K562 (cell line): ENCODE measurements around the gene MTPN. TPM values are rescaled to one million over a fixed set of nuclear protein-coding genes. Genes with fewer than 3 reads are reported as not detected.
A peak's percentile ranks its signal among the peaks of the same experiment; 100 is the strongest.

Experiments
- ATAC-seq: fragments of 200-7000 bp; cut with Tn5 transposase; 3 replicates; pipeline ENCODE4 v1.9.1; 2020; ENCODE audit warnings: moderate library complexity
- BruUV-seq: library from RNA; stranded (reverse); fragments of 400-500 nt; replicated peaks from 2 replicates; lab custom pipeline; 2021; lab: Mats Ljungman, UMichigan
- CTCF ChIA-PET: fragments of 300-600 bp; formaldehyde crosslinking; extraction: SDS; loops from one replicate; lab custom pipeline; 2021; ENCODE audit warnings: low intra/inter-chr PET ratio; lab: Yijun Ruan, JAX
- POLR2A ChIA-PET: fragments of 300-600, 350-650 bp; sonication (Branson Sonifier 250); formaldehyde crosslinking; extraction: SDS; loops from one replicate; lab custom pipeline; 2021; ENCODE audit warnings: antibody characterized with exemption, inconsistent platforms; lab: Yijun Ruan, JAX
- DNase-seq, 4 experiments: peaks; one replicate each; pipeline versions ENCODE4 v3.0.0 to v3.0.0-alpha.2; 2011 to 2018; ENCODE audit warnings: low spot score in 3 of 4, mixed read lengths in 3 of 4; ENCODE audit errors: extremely low read depth in 1 of 4
- FAIRE-seq: peaks from 2 replicates; lab custom pipeline; 2011; peaks lifted over from hg19 to GRCh38; lab: Jason Lieb, UNC
- H2AFZ ChIP-seq: 2 replicates; pipeline ENCODE4 v1.6.0; 2011; ENCODE audit warnings: low read depth, low read length, control low read depth, inconsistent platforms
- H3K27ac ChIP-seq: fragments of 200-600 bp; 3 replicates; pipeline ENCODE4 v1.8.0; 2011; ENCODE audit warnings: low read depth, mild to moderate bottlenecking, control low read depth, inconsistent platforms, low read length, moderate library complexity, mixed read lengths; ENCODE audit errors: extremely low read depth
- H3K27me3 ChIP-seq, 2 experiments: fragments of 300-600 bp in 1 of 2; 2 replicates in 1 of 2; 3 replicates in 1 of 2; pipeline versions ENCODE4 v1.6.0 to v1.8.0; 2011; ENCODE audit warnings: inconsistent platforms in 2 of 2, low read length in 2 of 2, mild to moderate bottlenecking in 1 of 2, mixed read lengths in 1 of 2, moderate library complexity in 1 of 2; ENCODE audit not compliant: control insufficient read depth in 2 of 2, insufficient read depth in 2 of 2
- H3K36me3 ChIP-seq: fragments of 300-600 bp; 3 replicates; pipeline ENCODE4 v1.8.0; 2011; ENCODE audit warnings: mild to moderate bottlenecking, low read length, inconsistent platforms; ENCODE audit not compliant: control insufficient read depth, insufficient read depth
- H3K4me1 ChIP-seq, 2 experiments: fragments of 200-600 bp in 1 of 2; replicated peaks in 1 of 2; 2 replicates in 1 of 2; 3 replicates in 1 of 2; pipeline versions ENCODE4 v1.5.1 to v1.8.0; 2011; ENCODE audit warnings: inconsistent platforms in 2 of 2, low read length in 2 of 2, mild to moderate bottlenecking in 1 of 2, mixed read lengths in 1 of 2, moderate library complexity in 1 of 2; ENCODE audit not compliant: control insufficient read depth in 2 of 2, insufficient read depth in 2 of 2
- H3K4me2 ChIP-seq: 2 replicates; pipeline ENCODE4 v1.6.1; 2011; ENCODE audit warnings: low read length, control low read depth, inconsistent platforms, mixed read lengths; ENCODE audit not compliant: insufficient read depth
- H3K4me3 ChIP-seq: fragments of 200-600 bp; sonication (generic), shearing (Covaris generic); 2 replicates; pipeline ENCODE4 v1.5.1; 2016; ENCODE audit warnings: control low read depth, inconsistent platforms
- H3K79me2 ChIP-seq: fragments of 200-600 bp; 3 replicates; pipeline ENCODE4 v1.8.0; 2011; ENCODE audit warnings: low read length, inconsistent platforms; ENCODE audit not compliant: control insufficient read depth, insufficient read depth
- H3K9ac ChIP-seq, 2 experiments: 2 replicates each; pipeline versions ENCODE4 v1.6.0 to v1.6.1; 2011; ENCODE audit warnings: low read depth in 2 of 2, low read length in 2 of 2, control low read depth in 1 of 2, inconsistent platforms in 1 of 2, mild to moderate bottlenecking in 1 of 2, mixed read lengths in 1 of 2; ENCODE audit not compliant: insufficient read depth in 1 of 2
- H3K9me1 ChIP-seq: one replicate; pipeline ENCODE4 v1.6.0; 2011; ENCODE audit warnings: inconsistent platforms, mild to moderate bottlenecking, low read length, moderate library complexity; ENCODE audit not compliant: control insufficient read depth, insufficient read depth
- H3K9me3 ChIP-seq: replicated peaks from 2 replicates; pipeline ENCODE4 v1.5.1; 2011; ENCODE audit warnings: low read depth, low read length, inconsistent platforms; ENCODE audit not compliant: control insufficient read depth, insufficient read depth
- H4K20me1 ChIP-seq: replicated peaks from 2 replicates; pipeline ENCODE4 v1.6.1; 2011; ENCODE audit warnings: low read length, inconsistent platforms, mixed read lengths; ENCODE audit not compliant: control insufficient read depth, insufficient read depth
- EHMT2 ChIP-seq: fragments of 450-650 bp; IDR thresholded peaks from 2 replicates; pipeline ENCODE4 v1.6.1; 2018; ENCODE audit warnings: antibody characterized with exemption
- JUND ChIP-seq, 2 experiments: IDR thresholded peaks; 2 replicates in 1 of 2; 3 replicates in 1 of 2; pipeline ENCODE4 v1.6.1; 2011; ENCODE audit warnings: borderline replicate concordance in 2 of 2, low read depth in 2 of 2, low read length in 2 of 2, improper control_type of control experiment in 1 of 2, missing biosample characterization in 1 of 2, missing genetic modification characterization in 1 of 2, missing genetic modification reagents in 1 of 2
- MLLT1 ChIP-seq, 2 experiments: fragments of 450-650 bp; IDR thresholded peaks; 2 replicates each; pipeline ENCODE4 v1.6.1; 2016
- MTA2 ChIP-seq: fragments of 450-650 bp; IDR thresholded peaks from 2 replicates; pipeline ENCODE4 v1.6.1; 2016; ENCODE audit warnings: low read depth
- SMARCE1 ChIP-seq: fragments of 450-650 bp; IDR thresholded peaks from 2 replicates; pipeline ENCODE4 v1.7.1; 2016; ENCODE audit warnings: mild to moderate bottlenecking
- ZNF639 ChIP-seq, 2 experiments: fragments of 200-800 bp in 1 of 2; sonication (Bioruptor generic) in 1 of 2; sonication (generic) in 1 of 2; formaldehyde crosslinking in 1 of 2; IDR thresholded peaks in 1 of 2; conservative IDR thresholded peaks in 1 of 2; 2 replicates each; pipeline versions ENCODE4 v1.5.0 to v1.6.1; 2016 to 2020; ENCODE audit warnings: missing compliant biosample characterization in 1 of 2, missing genetic modification characterization in 1 of 2, missing genetic modification reagents in 1 of 2
- WGBS: fragments of 100-300 bp; shearing (Covaris generic); methylation state at CpG from one replicate; pipeline ENCODE4 v1.1.6; 2016; ENCODE audit warnings: low coverage, mixed read lengths; ENCODE audit not compliant: insufficient coverage; ENCODE audit errors: missing lambda C conversion rate; 5-methylcytosine and 5-hydroxymethylcytosine counted together
- in situ Hi-C: fragments of 300-500 bp; cut with MboI; formaldehyde crosslinking; loops from 4 replicates; pipeline ENCODE4 v1.15.0; 2018; ENCODE audit warnings: inconsistent platforms, mixed read lengths
- intact Hi-C: fragments of 100-400 bp; cut with micrococcal nuclease; formaldehyde crosslinking; loops from 2 replicates; pipeline ENCODE4 v1.14.2; 2022
- polyA plus RNA-seq, 8 experiments: library from polyadenylated mRNA; depleted of rRNA in 4 of 8; stranded (reverse) in 5 of 8; unstranded in 3 of 8; fragments of >200 nt; fragmentation: Nextera tagmentation in 2 of 8; fragmentation: Illumina TruSeq in 1 of 8; extraction: Ambion mirVana in 2 of 8; extraction: Trizol in 1 of 8; gene quantifications; 2 replicates each; pipeline versions ENCODE4 v1.2.1 to v1.2.3, GENCODE V29; 2011 to 2014; ENCODE audit warnings: inconsistent platforms in 1 of 8, missing spikeins in 1 of 8
- total RNA-seq, 7 experiments: library from RNA; depleted of rRNA in 6 of 7; stranded (reverse); fragments of >200 nt in 6 of 7; fragmentation: Illumina TruSeq in 2 of 7; extraction: Trizol in 2 of 7; gene quantifications; 2 replicates each; pipeline versions ENCODE4 v1.2.1 to v1.2.3, GENCODE V29; 2011 to 2021; ENCODE audit warnings: low replicate concordance in 1 of 7
- TF ChIP-seq, protein P1 (sequence below): sonication (generic); formaldehyde crosslinking; IDR thresholded peaks from 2 replicates; pipeline ENCODE4 v1.8.1; 2023; ENCODE audit warnings: mild to moderate bottlenecking, missing genetic modification reagents
- TF ChIP-seq, protein P2 (sequence below), 3 experiments: IDR thresholded peaks in 2 of 3; conservative IDR thresholded peaks in 1 of 3; 2 replicates each; pipeline ENCODE4 v1.5.1; 2011 to 2012; ENCODE audit warnings: low read length in 3 of 3, mild to moderate bottlenecking in 3 of 3, control low read depth in 2 of 3, improper control_type of control experiment in 1 of 3, inconsistent platforms in 1 of 3, low read depth in 1 of 3, mixed read lengths in 1 of 3, moderate library complexity in 1 of 3; ENCODE audit not compliant: insufficient read depth in 2 of 3
- TF ChIP-seq, protein P3 (sequence below): sonication (generic); formaldehyde crosslinking; IDR thresholded peaks from 2 replicates; pipeline ENCODE4 v1.8.1; 2022; ENCODE audit warnings: missing genetic modification reagents

The MTPN gene
- total and polyA plus RNA-seq, 9 of the 15 experiments (the other 6 are each of a cell fraction or from before 2014, with no cell fraction given), result 68.5 to 261 (median 156) TPM

DNA sequence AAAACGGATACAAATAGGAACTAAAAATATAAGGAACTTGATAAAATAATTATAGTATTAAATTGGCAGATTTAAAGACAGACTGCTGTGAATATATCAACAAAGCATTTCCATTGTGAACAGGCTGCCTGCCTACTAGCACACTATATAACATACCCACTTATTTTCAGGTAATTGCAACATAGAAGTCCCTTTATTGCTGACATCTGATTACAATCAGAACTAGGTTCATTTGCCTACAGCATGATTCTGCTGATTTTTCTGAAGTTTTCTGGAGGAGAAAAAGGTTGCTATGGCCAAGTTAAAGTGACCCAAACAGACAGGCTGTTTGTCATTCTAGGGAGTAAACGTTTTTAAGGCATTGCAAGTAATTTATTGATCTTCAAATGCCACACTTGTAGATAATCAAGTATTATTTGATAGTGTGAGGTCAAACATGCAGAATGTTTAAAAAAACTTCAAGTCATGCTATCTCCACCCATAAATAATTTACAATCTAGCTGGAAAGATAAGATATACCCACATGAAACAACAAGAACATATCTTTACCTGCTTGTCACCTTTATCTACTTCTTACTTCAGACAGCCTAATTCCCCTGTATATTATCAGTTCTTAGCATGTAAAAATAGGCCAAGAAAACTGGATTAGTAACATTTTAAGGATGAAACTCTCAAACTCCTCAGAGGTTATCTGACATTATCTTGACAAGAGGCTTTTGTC, 40.5 kb downstream of the MTPN start (continued):
- TF ChIP-seq JUND (IDR thresholded peaks at IDR 0.05; ENCODE audit: borderline replicate concordance, low read depth, low read length) (no peak), JUND (tag; IDR thresholded peaks at IDR 0.05; ENCODE audit: borderline replicate concordance, low read depth, low read length) (0 out of 3 replicates have a peak, but pooled peaks have one; percentile 39), SMARCE1 (peak; percentile 58)
- TF ChIP-seq, all 486 proteins: peak for 47

DNA sequence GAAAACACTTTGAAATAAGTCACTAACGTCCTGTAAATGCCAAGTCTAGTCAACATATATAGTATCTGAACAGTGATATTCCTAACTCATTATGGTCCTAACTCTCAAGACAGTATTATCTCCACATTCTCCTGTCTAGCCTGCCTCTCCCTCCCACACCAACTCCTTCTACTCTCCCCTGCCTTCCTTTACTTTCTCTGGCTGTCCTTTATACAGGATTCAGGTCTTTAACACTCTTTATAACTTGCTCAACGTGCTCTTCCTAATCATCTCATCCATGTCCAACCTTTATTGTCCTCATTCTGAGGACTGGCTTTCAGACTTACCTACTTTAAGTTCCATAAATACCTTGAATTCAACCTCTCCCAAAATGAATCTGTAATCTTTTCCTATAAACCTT, 42.5 kb downstream of the MTPN start:
- intact Hi-C loops, result loop anchor here (5.0 kb wide), 1 partner anchor 132 kb away; no protein-coding TSS in a partner anchor
- WGBS, result 8% methylated on average over 2 of the region's 2 CpGs
- H3K36me3 ChIP-seq, result peaks cover 28% of the 10 kb centered on the region
- TF ChIP-seq, protein P1, sequence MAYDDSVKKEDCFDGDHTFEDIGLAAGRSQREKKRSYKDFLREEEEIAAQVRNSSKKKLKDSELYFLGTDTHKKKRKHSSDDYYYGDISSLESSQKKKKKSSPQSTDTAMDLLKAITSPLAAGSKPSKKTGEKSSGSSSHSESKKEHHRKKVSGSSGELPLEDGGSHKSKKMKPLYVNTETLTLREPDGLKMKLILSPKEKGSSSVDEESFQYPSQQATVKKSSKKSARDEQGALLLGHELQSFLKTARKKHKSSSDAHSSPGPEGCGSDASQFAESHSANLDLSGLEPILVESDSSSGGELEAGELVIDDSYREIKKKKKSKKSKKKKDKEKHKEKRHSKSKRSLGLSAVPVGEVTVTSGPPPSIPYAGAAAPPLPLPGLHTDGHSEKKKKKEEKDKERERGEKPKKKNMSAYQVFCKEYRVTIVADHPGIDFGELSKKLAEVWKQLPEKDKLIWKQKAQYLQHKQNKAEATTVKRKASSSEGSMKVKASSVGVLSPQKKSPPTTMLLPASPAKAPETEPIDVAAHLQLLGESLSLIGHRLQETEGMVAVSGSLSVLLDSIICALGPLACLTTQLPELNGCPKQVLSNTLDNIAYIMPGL, result 0 out of 2 replicates have a peak, but pooled peaks have one; percentile 46
- 0 out of 2 replicates have a peak, but pooled peaks have one; percentile 7 for TF ChIP-seq MTA2
- TF ChIP-seq, protein P2, sequence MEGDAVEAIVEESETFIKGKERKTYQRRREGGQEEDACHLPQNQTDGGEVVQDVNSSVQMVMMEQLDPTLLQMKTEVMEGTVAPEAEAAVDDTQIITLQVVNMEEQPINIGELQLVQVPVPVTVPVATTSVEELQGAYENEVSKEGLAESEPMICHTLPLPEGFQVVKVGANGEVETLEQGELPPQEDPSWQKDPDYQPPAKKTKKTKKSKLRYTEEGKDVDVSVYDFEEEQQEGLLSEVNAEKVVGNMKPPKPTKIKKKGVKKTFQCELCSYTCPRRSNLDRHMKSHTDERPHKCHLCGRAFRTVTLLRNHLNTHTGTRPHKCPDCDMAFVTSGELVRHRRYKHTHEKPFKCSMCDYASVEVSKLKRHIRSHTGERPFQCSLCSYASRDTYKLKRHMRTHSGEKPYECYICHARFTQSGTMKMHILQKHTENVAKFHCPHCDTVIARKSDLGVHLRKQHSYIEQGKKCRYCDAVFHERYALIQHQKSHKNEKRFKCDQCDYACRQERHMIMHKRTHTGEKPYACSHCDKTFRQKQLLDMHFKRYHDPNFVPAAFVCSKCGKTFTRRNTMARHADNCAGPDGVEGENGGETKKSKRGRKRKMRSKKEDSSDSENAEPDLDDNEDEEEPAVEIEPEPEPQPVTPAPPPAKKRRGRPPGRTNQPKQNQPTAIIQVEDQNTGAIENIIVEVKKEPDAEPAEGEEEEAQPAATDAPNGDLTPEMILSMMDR (IDR thresholded peaks at IDR 0.05 in 2 of 3, conservative IDR thresholded peaks at IDR 0.05 in 1 of 3; ENCODE audit: insufficient read depth in 2 of 3, low read depth in 1 of 3, low read length in 3 of 3), result no peak
- peak; percentile 65; the same call in 1 of the 2 replicates for TF ChIP-seq EHMT2
- TF ChIP-seq MLLT1 (IDR thresholded peaks at IDR 0.05), result 0 out of 4 replicates have a peak, but pooled peaks of 1 of the 2 experiments have one; percentile 13
- TF ChIP-seq, protein P3, sequence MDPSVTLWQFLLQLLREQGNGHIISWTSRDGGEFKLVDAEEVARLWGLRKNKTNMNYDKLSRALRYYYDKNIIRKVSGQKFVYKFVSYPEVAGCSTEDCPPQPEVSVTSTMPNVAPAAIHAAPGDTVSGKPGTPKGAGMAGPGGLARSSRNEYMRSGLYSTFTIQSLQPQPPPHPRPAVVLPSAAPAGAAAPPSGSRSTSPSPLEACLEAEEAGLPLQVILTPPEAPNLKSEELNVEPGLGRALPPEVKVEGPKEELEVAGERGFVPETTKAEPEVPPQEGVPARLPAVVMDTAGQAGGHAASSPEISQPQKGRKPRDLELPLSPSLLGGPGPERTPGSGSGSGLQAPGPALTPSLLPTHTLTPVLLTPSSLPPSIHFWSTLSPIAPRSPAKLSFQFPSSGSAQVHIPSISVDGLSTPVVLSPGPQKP (CRISPR knock-in tag), result no peak
- TF ChIP-seq ZNF639 (CRISPR knock-in tag; conservative IDR thresholded peaks at IDR 0.05 in 1 of 2, IDR thresholded peaks at IDR 0.05 in 1 of 2), result no peak

More for the DNA sequence above, 42.5 kb downstream of the MTPN start:
- peak overlapping the region; percentile 52 for H3K27ac ChIP-seq
- H3K4me1 ChIP-seq, result peaks cover 31 to 76% of the 10 kb centered on the region in 2 experiments
- peak; percentile 20 for ATAC-seq
- no peak overlapping the region for H3K4me3 ChIP-seq
- peak overlapping the region in 1 of 2 experiments; percentile 5; a peak in 1 of 4 replicates for H3K9ac ChIP-seq
- ChIA-PET POLR2A (interaction anchor here (0.5 to 7.1 kb wide), 3 partner anchors 6 to 11 kb away, joined by 3 to 45 read pairs (median 10); no protein-coding TSS in a partner anchor), CTCF (no interaction called here)
- H2AFZ ChIP-seq, result no peak overlapping the region
- H3K9me1 ChIP-seq, result no peaks in the 10 kb centered on the region
- peaks cover 91% of the 10 kb centered on the region for H3K79me2 ChIP-seq
- no peaks in the 10 kb centered on the region for H3K27me3 ChIP-seq
- no peaks in the 10 kb centered on the region for H3K9me3 ChIP-seq
- no TSS peak for BruUV-seq
- no peak for DNase-seq
- peaks cover 13% of the 10 kb centered on the region; the same call in 1 of the 2 replicates for H4K20me1 ChIP-seq
- in situ Hi-C loops, result no loop called here
- H3K4me2 ChIP-seq, result peak overlapping the region; percentile 51; the same call in 1 of the 2 replicates
- FAIRE-seq, result no peak
